HepG2 (cell line): ENCODE results near the gene ARIH2. TPM values are rescaled to one million over a fixed set of nuclear protein-coding genes. Genes with fewer than 3 reads are reported as not detected.

ENCODE experiments used
- ARNT2 ChIP-seq: sonication (generic); formaldehyde crosslinking; IDR thresholded peaks from 2 replicates; pipeline ENCODE4 v1.8.0; 2022; ENCODE audit warnings: mild to moderate bottlenecking, low read depth, missing genetic modification reagents, moderate library complexity
- FOXO1 ChIP-seq: sonication (generic); formaldehyde crosslinking; IDR thresholded peaks from 2 replicates; pipeline ENCODE4 v1.4.0; 2020; ENCODE audit warnings: missing genetic modification reagents
- HMGA1 ChIP-seq: sonication (generic); formaldehyde crosslinking; conservative IDR thresholded peaks from 2 replicates; pipeline ENCODE4 v1.4.0; 2020; ENCODE audit warnings: missing genetic modification reagents
- HNF1A ChIP-seq, 2 experiments: sonication (generic) in 1 of 2; formaldehyde crosslinking in 1 of 2; IDR thresholded peaks; 2 replicates each; pipeline versions ENCODE4 v1.4.0 to v1.6.1; 2016 to 2020; ENCODE audit warnings: borderline replicate concordance in 1 of 2, low read depth in 1 of 2, mild to moderate bottlenecking in 1 of 2, missing genetic modification reagents in 1 of 2
- ISL2 ChIP-seq: sonication (generic); formaldehyde crosslinking; IDR thresholded peaks from 2 replicates; pipeline ENCODE4 v1.5.0; 2020; ENCODE audit warnings: missing genetic modification reagents
- MAFG ChIP-seq: sonication (generic); formaldehyde crosslinking; IDR thresholded peaks from 2 replicates; pipeline ENCODE4 v1.5.1; 2020; ENCODE audit warnings: mild to moderate bottlenecking, missing genetic modification reagents
- MAFK ChIP-seq, 2 experiments: IDR thresholded peaks in 1 of 2; conservative IDR thresholded peaks in 1 of 2; 2 replicates each; pipeline ENCODE4 v1.6.1; 2011; ENCODE audit warnings: improper control_type of control experiment in 2 of 2, low read length in 2 of 2
- RELA ChIP-seq: sonication (generic); formaldehyde crosslinking; IDR thresholded peaks from 2 replicates; pipeline ENCODE4 v1.4.0; 2020; ENCODE audit warnings: missing genetic modification reagents
- RFXANK ChIP-seq: IDR thresholded peaks from 2 replicates; pipeline ENCODE4 v1.6.1; 2016
- SMARCC2 ChIP-seq: fragments of 450-650 bp; IDR thresholded peaks from 2 replicates; pipeline ENCODE4 v1.6.1; 2017; ENCODE audit warnings: antibody characterized with exemption, mild to moderate bottlenecking
- USF2 ChIP-seq, 2 experiments: sonication (generic) in 1 of 2; formaldehyde crosslinking in 1 of 2; IDR thresholded peaks; 2 replicates each; pipeline versions ENCODE4 v1.5.1 to v1.6.1; 2011 to 2020; ENCODE audit warnings: borderline replicate concordance in 1 of 2, low read depth in 1 of 2, low read length in 1 of 2, mild to moderate bottlenecking in 1 of 2, missing genetic modification reagents in 1 of 2, moderate library complexity in 1 of 2
- ZBTB20 ChIP-seq: sonication (generic); formaldehyde crosslinking; IDR thresholded peaks from 2 replicates; pipeline ENCODE4 v1.8.1; 2023; ENCODE audit warnings: missing genetic modification reagents, low read depth, mild to moderate bottlenecking, borderline replicate concordance
- ZEB1 ChIP-seq: IDR thresholded peaks from 2 replicates; pipeline ENCODE4 v1.6.1; 2012; ENCODE audit warnings: mild to moderate bottlenecking, low read depth, inconsistent platforms; ENCODE audit not compliant: insufficient replicate concordance
- ZNF33B ChIP-seq: sonication (generic); formaldehyde crosslinking; IDR thresholded peaks from 2 replicates; pipeline ENCODE4 v1.5.1; 2020; ENCODE audit warnings: mild to moderate bottlenecking, missing genetic modification reagents
- ZNF580 ChIP-seq: IDR thresholded peaks from 2 replicates; pipeline ENCODE4 v1.6.1; 2016; ENCODE audit warnings: low read depth, borderline replicate concordance
- ZNF878 ChIP-seq: sonication (generic); formaldehyde crosslinking; IDR thresholded peaks from 2 replicates; pipeline ENCODE4 v1.8.1; 2023; ENCODE audit warnings: mild to moderate bottlenecking, missing genetic modification reagents, moderate library complexity
- polyA plus RNA-seq, 8 experiments: library from polyadenylated mRNA; depleted of rRNA in 3 of 8; stranded (reverse) in 7 of 8; unstranded in 1 of 8; fragments of >200 nt; fragmentation: Illumina TruSeq in 4 of 8; extraction: Trizol in 4 of 8; gene quantifications; 2 replicates each; pipeline versions ENCODE4 v1.2.1 to v1.2.3, GENCODE V29; 2011 to 2016; ENCODE audit warnings: low read depth in 4 of 8, missing spikeins in 1 of 8, mixed read lengths in 1 of 8; ENCODE audit not compliant: insufficient read depth in 1 of 8
- total RNA-seq, 5 experiments: library from RNA; depleted of rRNA; stranded (reverse); fragments of >200 nt; fragmentation: Illumina TruSeq; extraction: Trizol; gene quantifications; 2 replicates each; pipeline ENCODE4 v1.2.3, GENCODE V29; 2016; ENCODE audit warnings: low read depth in 1 of 5
- TF ChIP-seq, protein P1 (sequence below): sonication (generic); formaldehyde crosslinking; IDR thresholded peaks from 2 replicates; pipeline ENCODE4 v1.5.0; 2020; ENCODE audit warnings: mild to moderate bottlenecking, missing genetic modification reagents
- TF ChIP-seq, protein P2 (sequence below): sonication (generic); formaldehyde crosslinking; IDR thresholded peaks from 2 replicates; pipeline ENCODE4 v1.4.0; 2020; ENCODE audit warnings: missing genetic modification reagents

ARIH2 gene
- total and polyA plus RNA-seq, 2 of the 13 experiments (the other 11 are each of a cell fraction or from before 2014, with no cell fraction given): 64.8 to 83.3 TPM

GRCh38 chr3:48919215-48920138, 835 bp downstream of the ARIH2 start (continued):
- no peak for TF ChIP-seq RFXANK (CRISPR knock-in tag)
- 0 out of 2 replicates have a peak, but pooled peaks have one; percentile 14 for TF ChIP-seq USF2 (IDR thresholded peaks at IDR 0.05; ENCODE audit: low read depth, low read length)
- TF ChIP-seq USF2 (CRISPR knock-in tag; IDR thresholded peaks at IDR 0.05; ENCODE audit: borderline replicate concordance): peak; percentile 70; the same call in 1 of the 2 replicates
- TF ChIP-seq ISL2: no peak
- no peak for TF ChIP-seq HNF1A (IDR thresholded peaks at IDR 0.05; ENCODE audit: low read depth)
- TF ChIP-seq HNF1A (CRISPR knock-in tag; IDR thresholded peaks at IDR 0.05; ENCODE audit: borderline replicate concordance): no peak
- TF ChIP-seq ZBTB20 (CRISPR knock-in tag): no peak
- TF ChIP-seq, protein P1, sequence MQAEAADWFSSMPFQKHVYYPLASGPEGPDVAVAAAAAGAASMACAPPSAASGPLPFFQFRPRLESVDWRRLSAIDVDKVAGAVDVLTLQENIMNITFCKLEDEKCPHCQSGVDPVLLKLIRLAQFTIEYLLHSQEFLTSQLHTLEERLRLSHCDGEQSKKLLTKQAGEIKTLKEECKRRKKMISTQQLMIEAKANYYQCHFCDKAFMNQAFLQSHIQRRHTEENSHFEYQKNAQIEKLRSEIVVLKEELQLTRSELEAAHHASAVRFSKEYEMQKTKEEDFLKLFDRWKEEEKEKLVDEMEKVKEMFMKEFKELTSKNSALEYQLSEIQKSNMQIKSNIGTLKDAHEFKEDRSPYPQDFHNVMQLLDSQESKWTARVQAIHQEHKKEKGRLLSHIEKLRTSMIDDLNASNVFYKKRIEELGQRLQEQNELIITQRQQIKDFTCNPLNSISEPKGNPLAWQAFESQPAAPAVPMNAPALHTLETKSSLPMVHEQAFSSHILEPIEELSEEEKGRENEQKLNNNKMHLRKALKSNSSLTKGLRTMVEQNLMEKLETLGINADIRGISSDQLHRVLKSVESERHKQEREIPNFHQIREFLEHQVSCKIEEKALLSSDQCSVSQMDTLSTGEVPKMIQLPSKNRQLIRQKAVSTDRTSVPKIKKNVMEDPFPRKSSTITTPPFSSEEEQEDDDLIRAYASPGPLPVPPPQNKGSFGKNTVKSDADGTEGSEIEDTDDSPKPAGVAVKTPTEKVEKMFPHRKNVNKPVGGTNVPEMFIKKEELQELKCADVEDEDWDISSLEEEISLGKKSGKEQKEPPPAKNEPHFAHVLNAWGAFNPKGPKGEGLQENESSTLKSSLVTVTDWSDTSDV (CRISPR knock-in tag): 0 out of 2 replicates have a peak, but pooled peaks have one; percentile 5
- no peak for TF ChIP-seq ARNT2 (CRISPR knock-in tag)
- TF ChIP-seq RELA: no peak
- TF ChIP-seq ZEB1: no peak
- TF ChIP-seq ZNF878 (CRISPR knock-in tag): no peak
- no peak for TF ChIP-seq ZNF580 (CRISPR knock-in tag)
- TF ChIP-seq MAFG (CRISPR knock-in tag): no peak
- TF ChIP-seq SMARCC2: no peak
- no peak for TF ChIP-seq FOXO1
- TF ChIP-seq MAFK (conservative IDR thresholded peaks at IDR 0.05 in 1 of 2, IDR thresholded peaks at IDR 0.05 in 1 of 2; ENCODE audit: low read length in 2 of 2): no peak
- TF ChIP-seq HMGA1 (CRISPR knock-in tag): no peak
- TF ChIP-seq ZNF33B: no peak
- TF ChIP-seq, protein P2, sequence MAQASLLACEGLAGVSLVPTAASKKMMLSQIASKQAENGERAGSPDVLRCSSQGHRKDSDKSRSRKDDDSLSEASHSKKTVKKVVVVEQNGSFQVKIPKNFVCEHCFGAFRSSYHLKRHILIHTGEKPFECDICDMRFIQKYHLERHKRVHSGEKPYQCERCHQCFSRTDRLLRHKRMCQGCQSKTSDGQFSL (CRISPR knock-in tag): no peak
